Cortex of kidney (tissue), 1 donor: ENCODE data around the gene CANX.

ENCODE experiments used
- DNase-seq: peaks from one replicate; lab custom pipeline; 2025; lab: John Stamatoyannopoulos, UW

Gene CANX

GRCh38 chr5:179777909-179778308 lies 79.1 kb downstream of the CANX start:
- DNase-seq = no peak

DNA sequence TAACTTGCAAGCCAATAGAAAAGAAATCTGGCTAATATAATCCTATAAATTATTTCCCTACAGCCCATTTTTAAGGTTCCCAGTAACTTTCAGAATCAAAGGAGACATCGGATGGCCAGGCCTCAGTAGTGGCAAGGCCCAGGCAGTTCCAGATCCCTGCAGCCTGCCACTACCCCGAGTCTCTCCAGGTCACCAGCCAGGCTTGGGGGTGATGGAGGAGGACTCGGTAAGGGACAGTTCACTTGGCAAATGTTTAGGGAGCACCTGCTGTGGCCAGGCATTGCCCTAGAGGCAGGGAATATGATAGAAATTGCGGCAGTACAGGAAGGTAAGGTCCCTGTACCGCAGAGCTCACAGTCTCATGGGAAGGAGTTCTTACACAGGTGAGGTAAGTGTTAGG lies 79.8 kb downstream of the CANX start:
- no peak for DNase-seq

- no peak for DNase-seq
Observed at GRCh38 chr5:179779826-179780225, 81.1 kb downstream of the CANX start.

- no peak for DNase-seq
Observed at GRCh38 chr5:179780362-179780761, 81.6 kb downstream of the CANX start.
